GM18519 (cell line): Measurements from ENCODE around the gene AXIN1.
A peak's percentile ranks its signal among the peaks of the same experiment; 100 is the strongest.
"Not testable (repeated sequence)": the region's sequence is repeated elsewhere in the genome, so short reads cannot be mapped to it uniquely, and the experiment has no call there.

Source experiments
- ATAC-seq: cut with Tn5 transposase; IDR thresholded peaks from one replicate; pipeline ENCODE4 v1.9.1; 2021; ENCODE audit warnings: mild to moderate bottlenecking, moderate library complexity; ENCODE audit not compliant: unreplicated experiment, low FRiP score

AXIN1 gene

GRCh38 chr16:370979-371514 lies 18.5 kb upstream of the AXIN1 start:
- no peak for ATAC-seq

DNA sequence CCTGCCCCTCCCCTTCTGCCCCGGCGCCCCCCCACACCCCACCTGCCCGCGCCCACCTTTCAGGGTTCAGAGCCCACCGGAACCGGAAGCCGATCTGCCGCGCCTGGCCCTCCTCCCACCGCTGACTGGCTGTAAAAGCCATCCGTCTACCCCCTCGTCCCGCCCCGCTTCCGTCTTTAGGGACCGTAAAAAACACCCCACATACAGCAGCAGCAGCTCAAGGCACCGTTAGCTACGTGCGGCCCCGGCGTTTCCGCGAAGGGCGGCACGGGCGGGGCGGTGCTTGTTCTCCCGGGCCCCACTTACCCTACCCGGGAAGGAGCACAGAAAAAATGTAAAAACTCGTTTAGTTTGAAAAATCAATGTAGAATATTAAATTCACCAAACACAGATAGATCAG lies 17.9 kb upstream of the AXIN1 start, which contains the start of gene MRPL28:
MRPL28 (minus strand) TSS at position 96 of the 400 bp plus-strand sequence. CDS start 320 bp downstream, outside the sequence.
- peak; percentile 37 for ATAC-seq

GRCh38 chr16:369866-370436 lies 17.4 kb upstream of the AXIN1 start:
- ATAC-seq: no peak

DNA sequence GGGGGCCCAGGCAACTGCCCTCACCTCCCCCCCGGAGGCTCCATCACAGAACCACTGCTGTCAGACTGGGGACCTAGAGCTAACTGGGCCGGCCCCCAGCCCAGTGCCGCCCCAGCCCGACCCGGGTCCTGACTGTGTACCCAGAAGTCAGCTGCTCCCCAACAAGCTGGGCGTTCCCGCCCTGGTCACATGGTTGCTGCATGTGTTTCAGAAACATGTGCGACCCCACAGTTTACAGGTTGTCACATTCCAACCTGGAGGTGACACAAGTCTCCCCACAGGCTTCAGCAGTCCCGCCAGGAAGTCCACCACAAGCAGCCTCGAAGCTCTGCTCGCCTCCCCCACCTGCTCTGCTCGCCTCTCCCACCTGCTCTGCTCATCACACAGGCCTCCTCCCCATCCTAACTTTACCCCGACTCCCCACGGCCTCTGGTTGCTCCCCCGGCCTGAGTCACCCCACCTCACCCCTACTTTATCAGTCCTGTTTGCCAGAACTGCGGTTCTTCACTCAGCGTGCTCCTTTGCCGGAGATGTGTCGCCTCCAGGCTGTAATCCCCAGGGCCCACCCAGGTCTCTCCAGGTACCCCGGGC lies 16.8 kb upstream of the AXIN1 start:
- no peak for ATAC-seq

DNA sequence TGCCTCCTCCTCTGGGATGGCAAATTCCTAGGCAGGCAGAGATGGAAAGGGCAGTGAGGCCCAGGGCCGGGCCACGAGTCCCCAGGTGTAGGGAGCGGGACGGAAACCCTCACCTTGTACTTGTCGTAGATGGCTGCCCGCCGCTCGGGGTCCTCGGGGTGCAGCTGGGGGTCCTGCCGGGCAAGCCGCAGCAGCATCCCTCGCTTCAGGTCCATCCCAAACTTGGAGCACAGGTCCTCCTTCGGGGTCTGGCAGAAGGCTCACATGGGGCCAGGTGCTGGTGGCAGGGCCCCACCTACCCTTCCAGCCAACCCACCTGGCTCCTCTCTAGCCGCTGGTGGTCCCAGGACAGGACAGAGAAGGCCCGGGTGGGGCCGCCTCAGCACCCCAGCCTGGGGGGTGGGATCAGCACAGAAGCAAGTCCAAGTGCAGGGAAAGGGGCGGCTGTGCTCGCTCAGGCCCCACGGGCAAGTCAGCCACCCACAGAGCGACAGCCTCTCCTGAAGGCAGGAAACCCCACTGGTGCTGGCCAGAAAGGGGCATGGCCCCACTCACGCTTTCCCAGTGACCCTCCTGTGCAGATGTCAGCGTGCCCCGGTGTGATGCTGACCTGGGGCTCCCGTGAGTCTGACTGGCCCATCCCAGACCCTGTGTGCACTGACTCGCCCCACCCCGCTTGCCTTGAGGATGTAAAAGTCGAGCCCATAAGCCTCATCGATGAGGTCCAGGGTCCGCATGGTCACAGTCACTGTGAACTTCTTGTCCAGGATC lies 16.1 kb upstream of the AXIN1 start:
- ATAC-seq: no peak

DNA sequence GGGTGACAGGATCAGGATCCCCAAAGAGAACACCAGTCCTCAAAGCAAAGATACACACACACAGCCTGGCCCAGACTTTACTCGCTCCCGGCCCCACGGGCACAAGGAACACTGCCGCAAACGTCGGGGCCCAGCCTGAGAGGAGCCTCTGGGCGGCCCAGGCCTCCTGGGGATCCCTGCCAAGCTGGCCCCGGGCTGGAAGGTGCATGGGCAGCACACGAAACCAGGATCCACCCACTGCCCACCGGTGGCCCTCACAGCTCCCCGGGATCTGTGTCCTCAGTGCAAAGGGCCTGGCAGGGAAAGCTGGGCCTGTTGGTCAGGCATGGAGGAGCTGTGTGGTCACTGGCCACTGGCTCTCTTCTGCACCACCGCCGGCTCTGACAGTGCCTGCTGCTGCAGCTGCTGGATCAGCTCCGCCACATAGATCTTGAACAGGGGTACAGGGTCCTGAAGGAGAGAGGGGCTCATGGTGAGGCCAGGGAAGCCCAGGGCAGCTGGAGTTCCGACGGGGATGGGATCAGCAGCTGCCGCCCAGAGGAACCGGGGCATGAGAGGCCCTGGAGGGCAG lies 14.9 kb upstream of the AXIN1 start:
- no peak for ATAC-seq

DNA sequence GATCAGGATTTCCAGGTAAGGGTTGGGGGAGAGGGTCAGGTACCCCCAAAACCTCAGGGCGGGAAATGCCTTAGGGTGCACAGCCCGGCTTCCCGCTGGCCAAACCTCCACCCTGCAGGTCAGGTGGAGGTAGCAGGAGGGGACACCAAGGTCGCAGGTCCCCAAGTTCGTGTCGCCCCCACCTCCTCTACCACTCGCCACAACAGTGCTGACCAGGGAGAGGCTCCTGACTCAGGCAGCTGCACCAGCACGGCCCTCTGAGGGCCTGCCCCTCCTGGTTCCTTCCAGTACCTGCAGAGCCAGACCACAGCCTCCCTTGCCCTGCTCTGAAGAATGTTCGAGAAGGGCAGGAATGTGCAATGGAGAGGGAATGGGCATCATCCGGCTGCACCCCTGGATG lies 14.0 kb upstream of the AXIN1 start:
- no peak for ATAC-seq

GRCh38 chr16:364595-365491 lies 12.3 kb upstream of the AXIN1 start:
- no peak for ATAC-seq

GRCh38 chr16:363766-364490 lies 11.4 kb upstream of the AXIN1 start:
- ATAC-seq: no peak

DNA sequence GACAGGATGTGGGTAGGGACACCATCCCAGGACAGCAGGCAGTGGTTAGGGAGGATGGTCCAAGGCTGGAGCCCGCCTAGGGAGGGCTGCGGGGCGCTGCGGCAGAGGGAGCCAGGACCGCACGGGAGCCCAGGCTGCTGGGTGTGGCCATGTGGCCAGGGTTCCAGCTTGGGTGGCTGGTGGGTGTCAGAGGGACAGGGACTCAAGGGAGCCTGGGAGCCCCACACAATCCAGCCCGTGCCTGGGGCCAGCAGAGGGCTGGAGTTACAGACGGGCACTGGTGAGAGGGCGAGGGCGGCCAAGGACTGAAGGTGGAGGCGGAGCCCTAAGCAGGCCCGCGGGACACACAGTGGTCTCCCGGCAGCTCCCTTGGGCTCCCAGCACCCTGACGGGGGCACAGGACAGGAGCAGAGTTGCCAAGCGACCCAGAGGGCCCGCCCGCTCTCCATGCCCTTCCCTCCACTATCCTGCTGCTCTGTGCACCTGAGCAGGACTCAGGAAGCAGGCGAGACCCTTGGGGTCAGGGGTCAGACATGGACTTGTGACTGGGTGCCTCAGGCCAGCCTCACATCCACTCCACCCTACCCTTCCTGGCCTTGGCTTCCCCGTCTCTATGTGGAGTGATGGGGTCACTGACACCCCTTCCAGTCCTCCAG lies 10.7 kb upstream of the AXIN1 start:
- no peak for ATAC-seq

DNA sequence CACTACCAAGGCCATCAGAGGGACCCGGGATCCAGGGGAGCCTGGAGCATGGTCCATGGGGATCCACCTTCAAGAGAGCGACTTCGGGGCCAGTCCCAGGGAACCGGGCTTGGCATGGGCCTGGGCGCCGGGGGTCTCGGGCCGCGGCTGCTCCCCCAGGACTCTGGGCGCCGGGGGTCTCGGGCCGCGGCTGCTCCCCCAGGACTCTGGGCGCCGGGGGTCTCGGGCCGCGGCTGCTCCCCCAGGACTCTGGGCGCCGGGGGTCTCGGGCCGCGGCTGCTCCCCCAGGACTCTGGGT lies 10.1 kb upstream of the AXIN1 start:
- ATAC-seq: not testable (repeated sequence)

DNA sequence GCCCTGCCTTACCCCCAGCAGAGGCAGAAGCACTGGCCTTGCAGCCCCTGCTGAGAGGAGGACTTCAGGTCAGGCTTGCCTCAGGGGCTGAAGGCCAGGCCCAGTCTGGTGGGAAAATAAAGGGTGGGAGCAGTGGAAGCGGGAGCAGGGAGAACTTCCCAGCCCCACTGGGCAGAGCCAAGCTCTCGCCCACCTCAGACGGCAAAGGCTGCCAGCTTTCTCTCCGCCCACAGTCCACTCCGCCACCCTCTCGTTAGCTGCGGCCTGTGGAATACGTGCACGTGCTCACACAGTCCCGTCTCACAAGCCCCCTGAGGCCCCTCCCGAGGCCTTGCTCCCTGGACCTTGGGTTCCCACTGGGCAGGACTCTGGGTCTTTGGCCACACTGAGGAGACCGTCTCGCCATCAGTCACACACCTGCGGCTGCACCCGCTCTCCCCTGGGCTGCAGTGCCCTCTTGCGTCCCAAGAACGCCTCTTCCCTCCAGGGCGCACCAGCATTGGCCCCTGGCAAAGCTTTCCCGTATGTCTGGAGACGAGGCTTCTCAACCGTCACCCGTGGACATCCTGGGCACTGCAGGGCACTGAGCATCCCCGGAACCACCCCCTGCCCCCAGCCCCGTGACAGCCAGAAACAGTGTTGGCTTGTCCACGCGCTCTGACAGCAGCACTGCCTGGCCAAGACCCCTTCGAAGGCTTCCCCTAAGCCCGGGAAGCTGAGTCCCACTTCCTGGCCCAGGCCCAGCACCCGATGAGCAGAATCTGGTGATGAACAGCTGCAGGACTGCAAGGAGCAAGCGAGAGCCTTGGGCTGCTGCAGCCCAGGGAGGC lies 9.6 kb upstream of the AXIN1 start:
- no peak for ATAC-seq

GRCh38 chr16:361341-361871 lies 8.9 kb upstream of the AXIN1 start:
- ATAC-seq: no peak

- no peak for ATAC-seq
Observed at GRCh38 chr16:360698-361336, 8.3 kb upstream of the AXIN1 start.

DNA sequence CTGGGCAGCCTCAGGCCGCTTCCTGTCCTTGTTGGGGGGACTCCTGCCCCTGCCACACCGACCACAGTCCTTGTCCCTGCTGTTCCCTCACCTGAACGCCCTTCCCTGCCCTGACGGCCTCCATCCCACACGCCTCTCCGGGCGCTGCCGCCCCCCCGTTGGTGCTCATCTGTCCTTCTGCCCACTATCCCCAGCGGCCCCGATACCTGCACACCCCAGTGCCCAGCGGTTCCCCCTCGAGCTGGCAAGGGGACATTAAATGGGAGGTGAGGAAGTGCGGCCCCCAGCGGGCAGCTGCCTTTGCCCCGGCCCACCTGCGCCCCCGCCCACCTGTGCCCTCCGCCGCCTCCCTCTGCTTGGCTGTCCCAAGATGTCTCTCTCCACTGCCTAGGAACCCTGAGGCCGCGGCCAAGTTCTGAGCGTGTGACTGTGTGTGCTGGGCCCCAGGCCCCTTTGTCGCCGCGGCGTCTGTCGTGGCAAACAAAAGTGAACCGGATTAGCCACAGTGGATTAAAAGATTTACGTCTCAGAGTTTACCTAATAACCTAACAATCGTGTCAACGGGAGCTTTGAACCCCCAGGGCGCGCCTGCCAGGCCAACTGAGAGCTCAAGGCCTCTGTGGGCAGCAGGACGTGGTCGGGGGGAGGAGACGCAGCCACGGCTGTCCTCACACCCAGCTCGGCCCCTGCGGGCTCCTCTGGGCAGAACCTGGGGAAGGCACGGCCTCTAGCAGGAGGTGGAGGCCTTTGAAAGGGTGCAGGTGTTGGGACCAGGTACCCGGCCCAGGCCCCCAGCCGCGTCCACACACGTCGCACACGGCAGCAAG lies 7.6 kb upstream of the AXIN1 start:
- no peak for ATAC-seq

- ATAC-seq: no peak
Observed at GRCh38 chr16:359067-359763, 6.7 kb upstream of the AXIN1 start.
